Ishikawa (cell line): ENCODE results near the gene ING5.

ENCODE experiments used
- CEBPB ChIP-seq: IDR thresholded peaks from 2 replicates; pipeline ENCODE4 v1.6.1; 2012
- CREB1 ChIP-seq: IDR thresholded peaks from 2 replicates; pipeline ENCODE4 v1.6.1; 2012; ENCODE audit warnings: low read depth
- EGR1 ChIP-seq: IDR thresholded peaks from 2 replicates; pipeline ENCODE4 v1.6.1; 2012
- EP300 ChIP-seq: IDR thresholded peaks from 2 replicates; pipeline ENCODE4 v1.6.1; 2012; ENCODE audit warnings: borderline replicate concordance
- FOXM1 ChIP-seq: IDR thresholded peaks from 2 replicates; pipeline ENCODE4 v1.6.1; 2012; ENCODE audit warnings: low read depth, borderline replicate concordance
- MAX ChIP-seq: IDR thresholded peaks from 2 replicates; pipeline ENCODE4 v1.6.1; 2012
- NFIC ChIP-seq: IDR thresholded peaks from 2 replicates; pipeline ENCODE4 v1.6.1; 2012
- RAD21 ChIP-seq: IDR thresholded peaks from 2 replicates; pipeline ENCODE4 v1.6.1; 2012; ENCODE audit warnings: low read depth
- REST ChIP-seq: IDR thresholded peaks from 2 replicates; pipeline ENCODE4 v1.6.1; 2012; ENCODE audit warnings: low read depth, mild to moderate bottlenecking
- TAF1 ChIP-seq: IDR thresholded peaks from 2 replicates; pipeline ENCODE4 v1.6.1; 2012; ENCODE audit warnings: low read depth, mild to moderate bottlenecking
- TCF12 ChIP-seq: IDR thresholded peaks from 2 replicates; pipeline ENCODE4 v1.6.1; 2012; ENCODE audit warnings: low read depth
- TEAD4 ChIP-seq: IDR thresholded peaks from 2 replicates; pipeline ENCODE4 v1.6.1; 2012
- USF1 ChIP-seq: IDR thresholded peaks from 2 replicates; pipeline ENCODE4 v1.6.1; 2012
- YY1 ChIP-seq: IDR thresholded peaks from 2 replicates; pipeline ENCODE4 v1.6.1; 2012; ENCODE audit warnings: low read depth
- ZBTB7A ChIP-seq: IDR thresholded peaks from 2 replicates; pipeline ENCODE4 v1.6.1; 2012; ENCODE audit warnings: low read depth

The ING5 gene

GRCh38 chr2:241751152-241751551 lies 49.3 kb downstream of the ING5 start:
- TF ChIP-seq MAX (no peak), CEBPB (no peak), CREB1 (no peak), USF1 (no peak), YY1 (no peak), RAD21 (no peak), FOXM1 (no peak), ZBTB7A (no peak), TAF1 (no peak), REST (no peak), TEAD4 (no peak), EGR1 (no peak), NFIC (no peak), TCF12 (no peak), EP300 (no peak)

GRCh38 chr2:241751776-241752175 lies 49.9 kb downstream of the ING5 start:
- TF ChIP-seq ZBTB7A (no peak), TCF12 (no peak), NFIC (no peak), TAF1 (no peak), REST (no peak), MAX (no peak), CEBPB (no peak), EGR1 (no peak), CREB1 (no peak)

GRCh38 chr2:241752253-241752652 lies 50.4 kb downstream of the ING5 start:
- TF ChIP-seq CEBPB, result no peak
- no peak for TF ChIP-seq RAD21
- TF ChIP-seq NFIC, result no peak

GRCh38 chr2:241752689-241753276 lies 50.9 kb downstream of the ING5 start:
- TF ChIP-seq TCF12, result no peak
- TF ChIP-seq REST, result no peak
- no peak for TF ChIP-seq MAX
- no peak for TF ChIP-seq TAF1
- no peak for TF ChIP-seq TEAD4
- no peak for TF ChIP-seq EGR1
- TF ChIP-seq ZBTB7A, result no peak
- no peak for TF ChIP-seq EP300
- no peak for TF ChIP-seq CREB1
- no peak for TF ChIP-seq YY1
- no peak for TF ChIP-seq USF1
- no peak for TF ChIP-seq CEBPB
- TF ChIP-seq FOXM1, result no peak
- no peak for TF ChIP-seq NFIC
- no peak for TF ChIP-seq RAD21

GRCh38 chr2:241753493-241753892 lies 51.7 kb downstream of the ING5 start:
- no peak for TF ChIP-seq CREB1
- no peak for TF ChIP-seq TAF1
- TF ChIP-seq TCF12, result no peak
- no peak for TF ChIP-seq MAX
- no peak for TF ChIP-seq FOXM1
- TF ChIP-seq RAD21, result no peak
- no peak for TF ChIP-seq REST
- TF ChIP-seq ZBTB7A, result no peak
- TF ChIP-seq NFIC, result no peak
